Caco-2 (cell line): ENCODE measurements around the gene TET2. TPM values are rescaled to one million over a fixed set of nuclear protein-coding genes. Genes with fewer than 3 reads are reported as not detected.

Source experiments
- BruUV-seq: library from RNA; stranded (reverse); fragments of 400-500 nt; replicated peaks from 2 replicates; lab custom pipeline; 2021; lab: Mats Ljungman, UMichigan
- CTCF ChIA-PET: fragments of 300-600 bp; sonication (Branson Sonifier 250); formaldehyde crosslinking; loops from one replicate; lab custom pipeline; 2022; ENCODE audit warnings: antibody characterized with exemption; lab: Charles Lee
- POLR2A ChIA-PET: fragments of 300-600 bp; sonication (Branson Sonifier 250); formaldehyde crosslinking; loops from one replicate; lab custom pipeline; 2022; ENCODE audit warnings: antibody characterized with exemption; lab: Charles Lee
- DNase-seq, 2 experiments: peaks; one replicate each; pipeline versions ENCODE4 v3.0.0 to v3.0.0-alpha.2; 2020 to 2022
- H3K27me3 ChIP-seq: replicated peaks from 2 replicates; pipeline ENCODE4 v1.6.0; 2011; ENCODE audit warnings: low read length; ENCODE audit not compliant: control insufficient read depth, insufficient read depth
- H3K36me3 ChIP-seq: 2 replicates; pipeline ENCODE4 v1.5.1; 2011; ENCODE audit warnings: low read length; ENCODE audit not compliant: control insufficient read depth, insufficient read depth
- H3K4me1 ChIP-seq: fragments of 250-450 bp; sonication (Bioruptor Pico); 2 replicates; pipeline ENCODE4 v1.5.1; 2020; ENCODE audit warnings: mild to moderate bottlenecking
- H3K4me3 ChIP-seq: 2 replicates; pipeline ENCODE4 v1.5.1; 2011; ENCODE audit warnings: low read depth, mild to moderate bottlenecking, control low read depth, low read length
- H3K9me3 ChIP-seq: fragments of 250-450 bp; sonication (Bioruptor Pico); 2 replicates; pipeline ENCODE4 v1.5.1; 2020; ENCODE audit warnings: mild to moderate bottlenecking, moderate library complexity
- H3K27ac Mint-ChIP-seq: one replicate; pipeline ENCODE4 v1.8.0; 2022; ENCODE audit warnings: mixed read lengths; ENCODE audit not compliant: unreplicated experiment
- H3K27me3 Mint-ChIP-seq: one replicate; pipeline ENCODE4 v1.8.0; 2022; ENCODE audit warnings: mixed read lengths; ENCODE audit not compliant: insufficient read depth, unreplicated experiment
- H3K36me3 Mint-ChIP-seq: one replicate; pipeline ENCODE4 v1.8.0; 2022; ENCODE audit warnings: mild to moderate bottlenecking, mixed read lengths; ENCODE audit not compliant: insufficient read depth, unreplicated experiment
- H3K4me1 Mint-ChIP-seq: one replicate; pipeline ENCODE4 v1.8.0; 2022; ENCODE audit warnings: low read depth, mixed read lengths; ENCODE audit not compliant: unreplicated experiment
- H3K4me3 Mint-ChIP-seq: one replicate; pipeline ENCODE4 v1.8.0; 2022; ENCODE audit warnings: mild to moderate bottlenecking, moderate library complexity, mixed read lengths; ENCODE audit not compliant: unreplicated experiment
- H3K9me3 Mint-ChIP-seq: one replicate; pipeline ENCODE4 v1.8.0; 2022; ENCODE audit warnings: mixed read lengths; ENCODE audit not compliant: unreplicated experiment
- intact Hi-C: fragments of 100-400 bp; cut with micrococcal nuclease; formaldehyde crosslinking; loops from one replicate; pipeline ENCODE4 v1.10.0; 2022; ENCODE audit not compliant: unreplicated experiment
- total RNA-seq: library from RNA; stranded (reverse); gene quantifications from 2 replicates; pipeline ENCODE4 v1.2.3, GENCODE V29; 2022
- TF ChIP-seq, protein P1 (sequence below), 2 experiments: fragments of 200-600 bp in 1 of 2; IDR thresholded peaks; 1 replicate in 1 of 2; 2 replicates in 1 of 2; pipeline versions ENCODE4 v1.5.1 to v1.8.0; 2011 to 2022; ENCODE audit warnings: antibody characterized with exemption in 1 of 2, control low read depth in 1 of 2, inconsistent platforms in 1 of 2, low read depth in 1 of 2, low read length in 1 of 2, mild to moderate bottlenecking in 1 of 2, moderate library complexity in 1 of 2; ENCODE audit not compliant: insufficient read depth in 1 of 2, severe bottlenecking in 1 of 2, unreplicated experiment in 1 of 2

TET2 gene
- total RNA-seq, 1 experiment from 2014 or later, result 14.8 TPM

GRCh38 chr4:105154576-105154975, 7.9 kb downstream of the TET2 start:
- H3K27me3 Mint-ChIP-seq, result no peaks in the 10 kb centered on the region
- H3K27me3 ChIP-seq, result no peaks in the 10 kb centered on the region
- no peaks in the 10 kb centered on the region for H3K4me1 Mint-ChIP-seq
- H3K36me3 Mint-ChIP-seq, result no peaks in the 10 kb centered on the region
- DNase-seq, result no peak
- no peak overlapping the region for H3K4me3 Mint-ChIP-seq
- H3K4me1 ChIP-seq, result no peaks in the 10 kb centered on the region
- no peaks in the 10 kb centered on the region for H3K9me3 Mint-ChIP-seq
- TF ChIP-seq, protein P1, sequence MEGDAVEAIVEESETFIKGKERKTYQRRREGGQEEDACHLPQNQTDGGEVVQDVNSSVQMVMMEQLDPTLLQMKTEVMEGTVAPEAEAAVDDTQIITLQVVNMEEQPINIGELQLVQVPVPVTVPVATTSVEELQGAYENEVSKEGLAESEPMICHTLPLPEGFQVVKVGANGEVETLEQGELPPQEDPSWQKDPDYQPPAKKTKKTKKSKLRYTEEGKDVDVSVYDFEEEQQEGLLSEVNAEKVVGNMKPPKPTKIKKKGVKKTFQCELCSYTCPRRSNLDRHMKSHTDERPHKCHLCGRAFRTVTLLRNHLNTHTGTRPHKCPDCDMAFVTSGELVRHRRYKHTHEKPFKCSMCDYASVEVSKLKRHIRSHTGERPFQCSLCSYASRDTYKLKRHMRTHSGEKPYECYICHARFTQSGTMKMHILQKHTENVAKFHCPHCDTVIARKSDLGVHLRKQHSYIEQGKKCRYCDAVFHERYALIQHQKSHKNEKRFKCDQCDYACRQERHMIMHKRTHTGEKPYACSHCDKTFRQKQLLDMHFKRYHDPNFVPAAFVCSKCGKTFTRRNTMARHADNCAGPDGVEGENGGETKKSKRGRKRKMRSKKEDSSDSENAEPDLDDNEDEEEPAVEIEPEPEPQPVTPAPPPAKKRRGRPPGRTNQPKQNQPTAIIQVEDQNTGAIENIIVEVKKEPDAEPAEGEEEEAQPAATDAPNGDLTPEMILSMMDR (IDR thresholded peaks at IDR 0.05; ENCODE audit: insufficient read depth in 1 of 2, low read depth in 1 of 2, low read length in 1 of 2, severe bottlenecking in 1 of 2, unreplicated experiment in 1 of 2), result no peak
- H3K27ac Mint-ChIP-seq, result no peak overlapping the region
- H3K4me3 ChIP-seq, result no peak overlapping the region
- ChIA-PET POLR2A (no interaction called here), CTCF (no interaction called here)
- intact Hi-C loops, result no loop called here
- BruUV-seq, result no TSS peak
- H3K9me3 ChIP-seq, result no peaks in the 10 kb centered on the region
- H3K36me3 ChIP-seq, result no peaks in the 10 kb centered on the region

- Histone ChIP-seq H3K9me3 (no peaks in the 10 kb centered on the region), H3K4me3 (no peak overlapping the region), H3K36me3 (no peaks in the 10 kb centered on the region), H3K27me3 (no peaks in the 10 kb centered on the region), H3K4me1 (no peaks in the 10 kb centered on the region)
- peak in 1 of 2 experiments; percentile 19 for DNase-seq
- TF ChIP-seq, protein P1 (IDR thresholded peaks at IDR 0.05; ENCODE audit: insufficient read depth in 1 of 2, low read depth in 1 of 2, low read length in 1 of 2, severe bottlenecking in 1 of 2, unreplicated experiment in 1 of 2), result no peak
- Mint-ChIP-seq H3K36me3 (no peaks in the 10 kb centered on the region), H3K27me3 (no peaks in the 10 kb centered on the region), H3K27ac (no peak overlapping the region), H3K4me1 (no peaks in the 10 kb centered on the region), H3K9me3 (no peaks in the 10 kb centered on the region), H3K4me3 (no peak overlapping the region)
- intact Hi-C loops, result no loop called here
- POLR2A ChIA-PET, result no interaction called here
- CTCF ChIA-PET, result no interaction called here
- no TSS peak for BruUV-seq
Measured at GRCh38 chr4:105155426-105155825, 8.8 kb downstream of the TET2 start.

- Mint-ChIP-seq H3K27ac (no peak overlapping the region), H3K36me3 (no peaks in the 10 kb centered on the region), H3K4me1 (no peaks in the 10 kb centered on the region), H3K27me3 (no peaks in the 10 kb centered on the region), H3K9me3 (no peaks in the 10 kb centered on the region), H3K4me3 (no peak overlapping the region)
- Histone ChIP-seq H3K4me3 (no peak overlapping the region), H3K4me1 (no peaks in the 10 kb centered on the region), H3K36me3 (no peaks in the 10 kb centered on the region), H3K27me3 (no peaks in the 10 kb centered on the region), H3K9me3 (no peaks in the 10 kb centered on the region)
- POLR2A ChIA-PET, result no interaction called here
- CTCF ChIA-PET, result no interaction called here
- intact Hi-C loops, result no loop called here
- BruUV-seq, result no TSS peak
- TF ChIP-seq, protein P1 (IDR thresholded peaks at IDR 0.05; ENCODE audit: insufficient read depth in 1 of 2, low read depth in 1 of 2, low read length in 1 of 2, severe bottlenecking in 1 of 2, unreplicated experiment in 1 of 2), result no peak
- DNase-seq, result no peak
Measured at GRCh38 chr4:105158837-105159236, 12.2 kb downstream of the TET2 start.
